Sigmoid colon (tissue), 4 donors: ENCODE results near the gene TSPAN14.

Experiments used
- EP300 ChIP-seq, 4 donors: sonication (generic); formaldehyde crosslinking; IDR thresholded peaks; one replicate each; pipeline ENCODE4 v1.6.1; 2017; ENCODE audit warnings: antibody characterized with exemption in 4 of 4
- POLR2A ChIP-seq, 2 donors: fragments of 450-650 bp; IDR thresholded peaks; one replicate each; pipeline ENCODE4 v1.6.1; 2016; ENCODE audit warnings: antibody characterized with exemption in 2 of 2, mild to moderate bottlenecking in 2 of 2, moderate library complexity in 2 of 2
- POLR2AphosphoS5 ChIP-seq, 4 donors: sonication (generic); formaldehyde crosslinking; IDR thresholded peaks; one replicate each; pipeline ENCODE4 v1.6.1; 2017; ENCODE audit warnings: antibody characterized with exemption in 4 of 4
- TF ChIP-seq, protein P1 (sequence below), 4 experiments: fragments of 450-650 bp in 3 of 4; fragments of 200-600 bp in 1 of 4; IDR thresholded peaks; one replicate each; pipeline ENCODE4 v1.5.1; 2016 to 2019; ENCODE audit warnings: antibody characterized with exemption in 4 of 4, mild to moderate bottlenecking in 3 of 4, moderate library complexity in 2 of 4

DNA sequence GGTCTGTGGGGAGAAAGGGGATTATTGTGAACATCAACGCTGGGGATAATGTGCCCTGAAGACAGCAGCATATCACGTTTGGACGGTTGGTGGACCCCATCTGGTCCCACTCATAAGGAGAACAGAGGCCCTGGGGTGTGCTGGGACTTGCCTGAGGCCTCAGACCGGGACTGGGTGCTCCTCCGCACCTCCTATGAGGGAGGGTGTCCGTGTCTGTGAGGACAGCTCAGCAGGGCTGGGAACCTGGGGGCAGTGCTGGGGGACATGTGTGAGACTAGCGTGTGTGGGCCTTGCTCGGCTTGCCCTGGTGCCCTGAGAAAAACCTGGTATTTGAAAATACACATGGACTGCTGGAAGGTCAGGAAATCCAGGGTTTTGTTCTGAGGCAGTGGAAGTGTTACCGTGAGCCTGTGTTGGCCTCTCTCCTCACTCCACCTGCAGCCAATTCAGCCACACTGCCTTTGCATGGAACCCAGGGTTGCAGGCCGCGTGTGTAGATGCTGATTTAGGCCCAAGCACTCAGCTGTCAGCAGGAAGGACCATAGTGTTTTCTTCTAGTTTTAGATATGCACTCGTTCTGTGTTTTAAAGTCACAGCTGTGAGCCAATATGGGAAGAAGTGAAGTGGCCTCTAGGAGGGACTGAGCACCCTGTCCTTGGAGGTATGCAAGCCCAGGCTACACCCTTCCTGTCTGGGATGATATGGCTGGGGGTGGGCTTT is 70.2 kb downstream of the TSPAN14 start:
- TF ChIP-seq, protein P1, sequence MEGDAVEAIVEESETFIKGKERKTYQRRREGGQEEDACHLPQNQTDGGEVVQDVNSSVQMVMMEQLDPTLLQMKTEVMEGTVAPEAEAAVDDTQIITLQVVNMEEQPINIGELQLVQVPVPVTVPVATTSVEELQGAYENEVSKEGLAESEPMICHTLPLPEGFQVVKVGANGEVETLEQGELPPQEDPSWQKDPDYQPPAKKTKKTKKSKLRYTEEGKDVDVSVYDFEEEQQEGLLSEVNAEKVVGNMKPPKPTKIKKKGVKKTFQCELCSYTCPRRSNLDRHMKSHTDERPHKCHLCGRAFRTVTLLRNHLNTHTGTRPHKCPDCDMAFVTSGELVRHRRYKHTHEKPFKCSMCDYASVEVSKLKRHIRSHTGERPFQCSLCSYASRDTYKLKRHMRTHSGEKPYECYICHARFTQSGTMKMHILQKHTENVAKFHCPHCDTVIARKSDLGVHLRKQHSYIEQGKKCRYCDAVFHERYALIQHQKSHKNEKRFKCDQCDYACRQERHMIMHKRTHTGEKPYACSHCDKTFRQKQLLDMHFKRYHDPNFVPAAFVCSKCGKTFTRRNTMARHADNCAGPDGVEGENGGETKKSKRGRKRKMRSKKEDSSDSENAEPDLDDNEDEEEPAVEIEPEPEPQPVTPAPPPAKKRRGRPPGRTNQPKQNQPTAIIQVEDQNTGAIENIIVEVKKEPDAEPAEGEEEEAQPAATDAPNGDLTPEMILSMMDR (IDR thresholded peaks at IDR 0.05): no peak
- no peak for TF ChIP-seq EP300 (IDR thresholded peaks at IDR 0.05)
- no peak for TF ChIP-seq POLR2AphosphoS5 (IDR thresholded peaks at IDR 0.05)
- no peak for TF ChIP-seq POLR2A (IDR thresholded peaks at IDR 0.05)
